HG03432 (cell line): ENCODE data around the gene POP7.
"Not testable (repeated sequence)": the region's sequence is repeated elsewhere in the genome, so short reads cannot be mapped to it uniquely, and the experiment has no call there.

Experiments used
- ATAC-seq: cut with Tn5 transposase; IDR thresholded peaks from one replicate; pipeline ENCODE4 v1.9.1; 2021; ENCODE audit warnings: mild to moderate bottlenecking, moderate library complexity; ENCODE audit not compliant: unreplicated experiment

Gene POP7

DNA sequence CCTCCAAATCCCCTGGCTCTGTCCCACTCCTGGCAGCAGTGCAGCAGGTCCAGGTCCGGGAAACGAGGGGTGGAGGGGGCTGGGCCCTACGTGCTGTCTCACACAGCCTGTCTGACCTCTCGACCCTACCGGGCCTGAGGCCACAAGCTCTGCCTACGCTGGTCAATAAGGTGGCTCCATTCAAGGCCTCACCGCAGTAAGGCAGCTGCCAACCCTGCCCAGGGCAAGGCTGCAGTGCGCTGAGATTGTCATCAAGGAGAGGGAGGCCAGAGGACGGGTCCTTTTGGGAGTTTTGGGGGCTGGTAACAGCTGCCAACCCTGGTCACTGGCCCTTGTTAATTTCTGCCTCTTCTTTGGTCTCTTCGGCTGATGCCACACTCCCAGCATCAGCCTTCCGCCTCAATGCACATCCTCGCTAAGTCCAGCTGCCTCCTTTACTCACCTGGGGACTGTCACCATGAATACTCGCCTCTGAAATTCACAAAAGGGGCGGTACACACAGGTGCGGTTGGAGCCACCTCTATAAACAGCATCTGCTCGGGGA is 17.9 kb downstream of the POP7 start:
- ATAC-seq: no peak

DNA sequence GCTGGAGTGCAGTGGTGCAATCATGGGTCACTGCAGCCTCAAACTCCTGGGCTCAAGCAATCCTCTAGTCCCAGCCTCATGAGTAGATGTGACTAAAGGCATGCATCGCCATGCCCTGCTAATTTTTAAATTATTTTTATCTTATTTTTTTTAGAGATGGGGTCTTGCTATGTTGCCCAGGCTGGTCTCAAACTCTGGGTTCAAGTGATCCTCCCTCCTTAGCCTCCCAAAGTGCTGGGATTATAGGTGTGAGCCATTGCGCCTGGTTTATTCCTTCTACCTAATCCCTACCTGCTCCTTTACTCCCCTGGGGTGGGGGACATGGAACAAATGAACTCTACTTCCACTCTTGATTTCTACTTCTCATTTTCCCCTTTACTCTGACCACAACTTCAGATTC is 18.4 kb downstream of the POP7 start:
- not testable (repeated sequence) for ATAC-seq

DNA sequence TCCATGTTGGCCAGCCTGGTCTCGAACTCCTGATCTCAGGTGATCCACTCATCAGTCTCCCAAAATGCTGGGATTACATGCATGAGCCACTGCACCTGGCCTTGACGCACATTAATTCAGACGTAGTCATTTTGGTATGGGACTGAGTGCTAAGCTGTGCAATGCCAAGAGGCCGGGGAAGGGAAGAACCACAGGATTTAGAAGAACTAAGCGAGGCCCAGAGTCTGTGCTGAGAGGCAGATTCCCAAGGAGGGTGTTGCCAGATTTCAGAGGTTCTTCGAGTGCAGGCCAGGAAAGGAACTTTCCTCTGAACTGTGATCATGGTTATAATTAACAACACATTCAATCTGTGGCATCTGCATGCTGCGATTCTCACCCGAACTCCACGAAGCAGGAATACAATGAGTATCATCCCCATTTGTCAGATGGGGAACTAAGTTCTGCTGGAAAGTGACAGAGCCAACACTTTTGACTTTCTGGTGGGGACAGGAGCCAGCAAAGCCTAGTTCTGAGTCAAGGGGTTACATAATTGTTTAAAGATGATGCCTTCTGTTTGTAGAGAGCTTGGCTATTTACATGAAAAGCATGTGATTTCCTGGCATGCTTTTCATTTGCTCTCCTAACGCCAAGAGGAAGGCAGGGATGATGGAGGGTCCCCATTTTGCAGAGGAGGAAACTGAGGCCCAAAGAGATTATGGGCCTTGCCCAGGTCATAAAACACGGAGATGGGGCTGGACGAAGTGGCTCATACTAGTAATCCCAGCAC is 21.3 kb downstream of the POP7 start:
- no peak for ATAC-seq

DNA sequence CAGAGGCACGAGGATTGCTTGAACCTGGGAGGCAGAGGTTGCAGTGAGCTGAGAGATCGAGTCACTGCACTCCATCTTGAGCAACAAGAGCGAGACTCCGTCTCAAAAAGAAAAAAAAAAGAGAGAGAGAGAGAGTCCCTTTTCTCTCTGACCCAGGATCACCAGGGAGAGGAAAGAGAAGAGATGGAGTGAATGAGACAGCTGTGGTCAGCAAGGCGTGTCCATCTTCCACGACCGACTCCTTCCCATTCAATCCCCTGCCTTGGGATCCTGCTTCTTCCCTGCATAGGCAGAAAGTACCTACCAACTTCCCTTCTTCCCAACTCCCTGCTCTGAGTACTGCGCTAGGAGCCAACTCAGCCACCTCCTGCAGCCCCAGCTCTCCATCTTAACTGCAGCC is 22.3 kb downstream of the POP7 start:
- no peak for ATAC-seq

DNA sequence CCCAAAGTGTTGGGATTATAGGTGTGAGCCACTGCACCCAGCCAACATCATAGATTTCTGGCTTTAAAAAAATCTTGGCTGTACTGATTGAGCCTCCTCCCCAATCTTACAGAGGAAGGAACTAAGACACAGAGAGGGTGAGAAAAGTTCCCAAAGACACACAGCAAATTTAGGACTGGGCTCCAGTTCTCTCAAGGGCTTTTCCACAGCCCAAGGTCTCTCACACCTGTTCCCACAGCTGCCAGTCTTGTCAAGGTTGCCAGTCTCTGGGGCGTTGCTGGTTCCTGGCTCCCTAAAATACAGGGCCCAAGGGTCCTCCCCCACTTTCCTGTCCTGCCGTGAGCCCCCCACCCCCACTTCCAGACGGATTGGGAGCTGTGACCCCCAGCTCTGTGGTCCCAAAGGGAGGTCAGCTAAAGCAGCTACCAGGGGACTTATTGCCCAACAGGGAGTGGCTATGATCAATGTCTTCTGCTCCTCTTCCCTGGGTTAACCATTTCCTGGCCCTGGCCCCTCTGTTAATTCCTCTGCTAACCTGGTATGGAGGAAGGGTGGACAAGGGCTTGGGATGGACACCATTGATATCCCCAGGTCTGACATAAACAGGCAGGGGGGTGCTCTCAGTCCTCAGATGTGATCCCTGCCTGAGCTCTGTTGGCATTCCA is 24.3 kb downstream of the POP7 start:
- no peak for ATAC-seq

DNA sequence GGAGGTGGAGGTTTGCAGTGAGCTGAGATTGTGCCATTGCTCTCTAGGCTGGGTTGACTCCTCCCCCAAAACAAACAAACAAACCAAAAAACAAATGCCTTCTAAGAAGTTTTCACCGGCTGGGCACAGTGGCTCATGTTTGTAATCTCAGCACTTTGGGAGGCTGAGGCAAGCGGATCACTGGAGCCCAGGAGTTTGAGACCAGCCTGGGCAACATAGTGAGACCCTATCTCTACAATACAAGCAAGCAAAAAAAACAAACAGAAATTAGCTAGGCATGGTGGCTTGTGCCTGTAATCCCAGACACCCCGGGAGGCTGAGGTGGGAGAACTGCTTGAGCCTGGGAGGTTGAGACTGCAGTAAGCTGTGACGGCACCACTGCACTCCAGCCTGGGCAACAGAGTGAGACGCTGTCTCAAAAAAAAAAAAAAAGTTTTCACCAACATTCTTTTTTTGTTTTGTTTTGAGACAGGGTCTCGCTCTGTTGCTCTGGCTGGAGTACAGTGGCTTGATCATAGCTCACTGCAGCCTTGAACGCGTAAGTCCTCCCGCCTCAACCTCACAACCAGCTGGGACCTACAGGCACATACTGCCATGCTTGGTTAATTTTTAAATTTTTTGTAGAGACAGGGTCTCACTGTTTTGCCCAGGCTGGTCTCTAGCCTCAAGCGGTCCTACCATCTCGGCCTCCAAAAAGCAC is 26.2 kb downstream of the POP7 start:
- ATAC-seq: no peak

DNA sequence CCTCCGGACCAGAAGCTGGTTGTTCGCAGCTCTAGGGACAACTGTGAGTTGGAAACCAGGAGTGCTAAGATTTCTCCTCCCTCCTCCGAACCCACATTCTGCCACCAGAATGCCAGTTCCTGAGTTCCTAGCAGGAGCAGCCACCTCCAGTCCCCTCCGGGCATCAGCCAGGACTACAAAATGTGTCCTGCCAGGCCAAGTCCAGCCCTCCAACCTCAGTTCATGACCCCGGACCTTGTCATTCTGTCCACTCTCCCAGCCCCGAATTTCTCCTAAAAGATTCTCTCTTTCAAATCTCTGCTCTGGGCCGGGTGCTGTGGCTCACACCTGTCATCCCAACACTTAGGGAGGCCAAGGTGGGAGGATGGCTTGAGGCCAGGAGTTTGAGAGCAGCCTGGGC is 29.8 kb downstream of the POP7 start:
- ATAC-seq: no peak

DNA sequence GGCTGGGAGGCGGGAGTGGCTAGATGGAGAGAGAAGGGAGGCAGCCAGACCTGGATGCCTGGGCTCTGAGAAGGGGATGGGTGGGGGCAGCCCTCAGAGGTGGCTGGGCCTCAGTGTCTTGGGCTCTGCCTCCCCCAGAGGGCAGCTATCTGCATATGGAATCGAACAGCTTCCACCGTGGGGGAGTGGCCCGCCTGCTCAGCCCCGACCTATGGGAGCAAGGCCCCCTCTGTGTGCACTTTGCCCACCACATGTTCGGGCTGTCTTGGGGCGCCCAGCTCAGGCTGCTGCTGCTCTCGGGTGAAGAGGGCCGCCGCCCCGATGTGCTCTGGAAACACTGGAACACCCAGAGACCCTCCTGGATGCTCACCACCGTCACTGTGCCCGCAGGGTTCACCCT is 30.8 kb downstream of the POP7 start:
- ATAC-seq: no peak

DNA sequence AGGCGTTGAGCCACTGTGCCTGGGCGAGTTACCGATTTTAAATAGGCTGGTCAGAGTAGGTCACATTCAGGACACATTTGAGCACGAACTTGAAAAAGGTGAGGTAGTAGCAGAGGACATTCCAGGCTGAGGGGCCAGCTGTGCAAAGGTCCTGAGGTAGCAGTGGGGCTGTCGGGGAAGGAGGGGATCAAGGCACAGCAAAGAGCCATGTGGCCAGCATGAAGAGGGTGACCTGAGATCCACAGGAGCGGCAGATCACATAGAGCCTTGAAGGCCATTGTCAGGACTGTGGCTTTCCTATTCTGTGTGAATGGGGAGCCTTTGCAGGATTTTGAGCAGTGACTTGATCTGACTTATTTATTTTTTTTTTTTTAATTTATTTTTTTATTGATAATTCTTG is 34.0 kb downstream of the POP7 start:
- no peak for ATAC-seq

DNA sequence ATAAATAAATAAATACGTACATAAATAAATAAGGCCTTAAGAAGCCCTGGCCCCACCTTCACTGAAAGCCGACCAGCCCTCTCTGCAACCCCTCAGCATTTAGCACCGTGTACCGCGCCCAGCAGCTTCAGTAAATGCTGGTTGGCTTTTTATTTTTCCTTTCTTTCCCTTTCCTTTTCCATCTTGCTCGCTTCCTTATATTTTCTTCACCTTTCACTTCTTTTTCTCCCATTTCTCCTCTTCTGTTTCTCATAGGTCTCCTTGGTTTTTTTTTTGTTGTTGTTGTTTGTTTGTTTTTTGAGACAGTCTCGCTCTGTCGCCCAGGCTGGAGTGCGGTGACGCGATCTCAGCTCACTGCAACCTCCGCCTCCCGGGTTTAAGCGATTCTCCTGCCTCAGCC is 38.7 kb downstream of the POP7 start:
- no peak for ATAC-seq

DNA sequence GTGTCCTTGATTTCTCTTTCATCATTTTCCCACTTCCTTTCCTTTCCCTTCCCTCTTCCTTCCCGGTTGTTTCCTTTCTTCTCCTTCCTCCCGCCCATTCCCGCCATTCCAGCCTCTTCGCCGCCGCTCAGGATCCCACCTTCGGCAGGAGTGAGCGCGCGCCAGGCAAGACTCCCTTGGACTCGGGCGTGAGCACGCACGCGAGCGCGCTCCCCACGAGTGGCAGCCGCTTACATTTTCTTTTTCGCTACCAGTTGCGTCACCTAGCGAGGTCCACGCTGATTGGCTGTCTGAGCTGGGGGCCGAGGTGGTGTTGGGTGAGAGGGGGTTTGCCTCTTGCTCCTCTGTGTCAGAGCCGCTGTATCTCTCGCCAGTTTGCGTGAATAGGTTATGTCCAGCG is 39.3 kb downstream of the POP7 start:
- ATAC-seq: no peak

DNA sequence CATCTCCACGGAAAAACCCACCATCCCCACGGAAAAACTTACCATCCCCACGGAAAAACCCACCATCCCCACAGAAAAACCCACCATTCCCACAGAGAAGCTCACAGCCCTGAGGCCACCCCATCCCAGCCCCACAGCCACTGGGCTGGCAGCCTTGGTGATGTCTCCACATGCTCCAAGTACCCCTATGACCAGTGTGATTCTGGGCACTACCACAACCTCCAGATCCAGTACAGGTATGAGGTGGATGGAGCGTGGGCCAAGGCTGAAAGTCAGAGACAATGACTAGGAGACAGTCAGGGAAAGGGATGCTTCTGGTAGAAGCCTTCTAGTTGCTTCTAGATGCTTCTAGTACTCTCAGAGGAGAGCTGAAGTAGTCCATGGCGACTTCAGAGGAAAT is 47.1 kb downstream of the POP7 start:
- no peak for ATAC-seq

DNA sequence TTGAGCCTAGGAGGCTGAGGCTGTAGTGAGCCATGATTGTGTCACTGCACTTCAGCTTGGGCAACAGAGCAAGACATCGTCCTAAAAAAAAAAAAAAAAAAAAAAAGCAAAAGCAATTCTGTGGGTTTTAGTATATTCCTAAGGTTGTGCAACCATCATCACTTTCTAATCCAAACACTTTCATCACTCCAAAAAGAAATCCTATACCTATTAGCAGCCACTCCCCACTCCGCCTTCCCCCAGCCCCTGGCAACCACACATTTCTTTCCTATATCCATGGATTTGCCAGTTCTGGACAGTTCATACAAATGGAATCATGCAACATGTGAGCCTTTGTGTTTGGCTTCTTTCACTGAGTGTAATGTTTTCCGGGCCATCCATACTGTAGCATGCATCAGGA is 47.8 kb downstream of the POP7 start:
- no peak for ATAC-seq
